Measurements from ENCODE around the gene SEMA5B. TPM values are rescaled to one million over a fixed set of nuclear protein-coding genes. Genes with fewer than 3 reads are reported as not detected.

Gene SEMA5B
- total and polyA plus RNA-seq, 8 donors, result 0.61 to 9.0 (median 6.4) TPM

DNA sequence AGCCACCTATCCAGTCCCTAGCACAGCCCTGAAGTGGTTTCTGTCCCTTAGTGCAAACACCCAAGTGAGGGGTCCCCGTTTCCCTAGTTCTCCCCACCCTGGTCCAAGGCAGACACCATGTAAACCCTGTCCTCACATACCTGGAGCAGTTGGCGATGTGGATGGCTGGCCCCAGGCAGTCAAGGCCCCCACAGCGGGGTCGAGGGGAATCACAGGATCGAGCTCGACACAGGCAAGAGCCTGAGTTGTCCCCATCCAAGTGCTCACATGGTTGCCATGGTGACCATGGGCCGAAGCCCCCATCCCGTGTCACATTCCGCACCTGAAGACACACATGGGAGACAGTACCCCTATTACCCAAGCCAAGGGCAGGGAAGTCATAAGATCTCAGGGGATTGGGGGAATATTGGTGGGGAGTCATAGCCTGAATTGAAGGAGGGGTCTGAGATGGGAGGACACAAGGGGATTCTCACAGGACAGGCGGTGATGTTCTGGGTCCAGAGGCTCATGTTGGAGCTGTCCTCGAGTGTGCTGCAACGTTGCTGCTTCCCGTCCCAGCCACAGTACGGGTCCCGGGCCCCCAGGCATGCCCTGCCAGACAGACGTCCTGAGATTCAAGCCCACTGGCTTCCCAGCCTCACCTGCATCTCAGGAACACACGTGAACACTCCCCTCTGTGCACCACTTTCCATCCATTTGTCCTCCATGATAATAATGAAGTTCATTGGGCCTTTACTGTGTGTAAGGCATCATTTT is 112.1 kb downstream of the SEMA5B start:
- TF ChIP-seq, protein P1, sequence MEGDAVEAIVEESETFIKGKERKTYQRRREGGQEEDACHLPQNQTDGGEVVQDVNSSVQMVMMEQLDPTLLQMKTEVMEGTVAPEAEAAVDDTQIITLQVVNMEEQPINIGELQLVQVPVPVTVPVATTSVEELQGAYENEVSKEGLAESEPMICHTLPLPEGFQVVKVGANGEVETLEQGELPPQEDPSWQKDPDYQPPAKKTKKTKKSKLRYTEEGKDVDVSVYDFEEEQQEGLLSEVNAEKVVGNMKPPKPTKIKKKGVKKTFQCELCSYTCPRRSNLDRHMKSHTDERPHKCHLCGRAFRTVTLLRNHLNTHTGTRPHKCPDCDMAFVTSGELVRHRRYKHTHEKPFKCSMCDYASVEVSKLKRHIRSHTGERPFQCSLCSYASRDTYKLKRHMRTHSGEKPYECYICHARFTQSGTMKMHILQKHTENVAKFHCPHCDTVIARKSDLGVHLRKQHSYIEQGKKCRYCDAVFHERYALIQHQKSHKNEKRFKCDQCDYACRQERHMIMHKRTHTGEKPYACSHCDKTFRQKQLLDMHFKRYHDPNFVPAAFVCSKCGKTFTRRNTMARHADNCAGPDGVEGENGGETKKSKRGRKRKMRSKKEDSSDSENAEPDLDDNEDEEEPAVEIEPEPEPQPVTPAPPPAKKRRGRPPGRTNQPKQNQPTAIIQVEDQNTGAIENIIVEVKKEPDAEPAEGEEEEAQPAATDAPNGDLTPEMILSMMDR (IDR thresholded peaks at IDR 0.05), result no peak
- Histone ChIP-seq H3K36me3 (no peaks in the 10 kb centered on the region), H3K4me1 (no peaks in the 10 kb centered on the region), H3K9me3 (no peaks in the 10 kb centered on the region), H3K4me3 (no peak overlapping the region), H3K27me3 (peaks cover 17 to 47% of the 10 kb centered on the region in 2 donors), H3K27ac (no peak overlapping the region)
- intact Hi-C loops (cut with DNase I), result no loop called here
- ATAC-seq, result no peak
- no peak for DNase-seq

DNA sequence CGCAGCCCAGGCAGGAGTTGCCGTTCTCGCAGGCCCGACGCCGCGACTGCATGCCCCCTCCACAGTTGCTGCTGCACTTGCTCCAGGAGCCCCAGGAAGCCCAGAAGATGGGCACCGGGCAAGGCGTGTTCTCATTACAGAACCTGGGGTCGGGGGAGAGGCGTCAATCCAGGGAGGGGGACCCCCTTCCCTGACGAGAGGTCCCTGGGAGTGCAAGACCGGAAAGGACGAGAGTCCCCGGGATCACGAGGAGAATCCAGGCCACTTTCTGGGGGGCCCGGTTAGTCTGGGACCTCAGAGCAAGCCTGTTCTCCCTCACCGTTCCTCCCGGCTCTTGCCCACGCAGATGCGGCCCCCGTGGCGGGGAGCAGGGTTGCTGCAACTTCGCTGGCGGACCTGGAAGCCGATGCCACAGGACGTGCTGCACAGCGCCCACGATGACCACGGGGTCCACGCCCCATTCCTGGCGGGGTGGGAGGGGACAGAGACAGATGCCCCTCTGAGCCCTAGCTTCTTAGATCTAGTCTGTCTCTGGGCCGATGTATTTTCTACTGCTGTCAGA is 113.9 kb downstream of the SEMA5B start:
- DNase-seq (no peak), ATAC-seq (no peak)
- H3K4me1 ChIP-seq, result no peaks in the 10 kb centered on the region

DNA sequence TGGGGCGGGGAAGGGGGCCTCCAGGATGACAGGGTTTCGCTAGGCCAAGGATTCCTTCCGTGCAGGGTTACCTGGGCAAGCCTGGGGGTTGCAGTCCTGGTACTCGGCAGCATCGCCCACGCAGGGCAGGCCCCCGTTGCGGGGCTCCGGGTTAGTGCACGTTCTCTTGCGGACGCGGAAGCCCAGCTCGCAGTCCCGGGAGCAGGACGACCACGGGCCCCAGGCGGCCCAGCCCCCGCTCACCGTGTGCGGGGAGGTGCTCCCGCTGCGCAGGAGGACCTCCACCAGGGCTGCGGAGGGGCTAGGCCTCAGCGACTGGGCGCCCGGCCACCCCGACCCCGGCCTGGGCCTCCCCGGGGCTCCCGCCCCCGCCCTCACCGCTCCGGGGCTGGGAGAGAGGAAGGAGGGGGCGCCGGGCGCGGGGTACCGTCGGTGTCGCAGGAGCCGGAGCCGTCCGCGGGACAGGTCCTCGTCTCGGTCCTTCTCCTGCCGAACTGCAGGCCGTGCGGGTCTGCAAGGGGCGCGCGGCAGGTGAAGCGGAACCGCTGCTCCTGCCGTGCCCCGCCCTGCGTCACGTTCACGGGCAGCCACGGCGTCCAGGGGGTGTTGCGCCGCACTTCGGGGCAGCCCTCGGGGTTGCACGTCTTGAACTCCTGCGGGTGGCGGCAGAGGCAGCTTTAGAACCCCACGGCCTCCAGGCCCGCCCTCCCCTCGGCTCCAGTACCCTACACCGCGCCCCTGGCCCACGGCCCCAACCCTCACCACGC is 114.6 kb downstream of the SEMA5B start:
- Histone ChIP-seq H3K27me3 (peaks cover 17 to 35% of the 10 kb centered on the region in 2 donors), H3K4me3 (no peak overlapping the region), H3K9me3 (no peaks in the 10 kb centered on the region), H3K27ac (no peak overlapping the region), H3K36me3 (no peaks in the 10 kb centered on the region), H3K4me1 (no peaks in the 10 kb centered on the region)
- DNase-seq, result no peak
- TF ChIP-seq, protein P1 (IDR thresholded peaks at IDR 0.05), result no peak
- intact Hi-C loops (cut with DNase I), result no loop called here
- ATAC-seq, result no peak

More for the DNA sequence above, 113.9 kb downstream of the SEMA5B start:
- peaks cover 17 to 35% of the 10 kb centered on the region in 2 donors for H3K27me3 ChIP-seq
- no peaks in the 10 kb centered on the region for H3K9me3 ChIP-seq
- intact Hi-C loops (cut with DNase I), result no loop called here
- TF ChIP-seq, protein P1 (IDR thresholded peaks at IDR 0.05), result no peak
- no peak overlapping the region for H3K4me3 ChIP-seq
- no peak overlapping the region for H3K27ac ChIP-seq
- no peaks in the 10 kb centered on the region for H3K36me3 ChIP-seq

DNA sequence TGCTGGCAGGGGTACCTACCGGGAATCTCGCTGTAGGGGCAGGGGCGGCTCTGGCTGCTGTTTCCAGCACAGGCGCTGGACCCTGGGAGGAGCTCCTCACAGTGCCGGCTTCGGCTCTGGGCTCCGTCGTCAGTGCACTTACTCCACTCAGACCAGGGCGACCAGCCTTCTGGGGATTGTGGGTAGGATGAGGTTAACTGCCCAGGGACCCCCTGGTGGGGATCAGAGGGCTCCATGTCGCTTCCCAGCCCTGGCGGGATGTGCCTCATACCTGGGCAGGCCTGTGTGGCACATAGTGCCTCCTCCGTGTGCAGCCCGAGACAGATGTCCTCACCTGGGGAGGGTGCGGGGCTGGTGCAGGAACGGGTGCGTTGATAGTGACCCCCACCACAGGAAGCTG is 115.7 kb downstream of the SEMA5B start:
- Histone ChIP-seq H3K4me3 (no peak overlapping the region), H3K9me3 (no peaks in the 10 kb centered on the region), H3K4me1 (no peaks in the 10 kb centered on the region), H3K27me3 (peaks cover 17 to 35% of the 10 kb centered on the region in 2 donors), H3K36me3 (no peaks in the 10 kb centered on the region), H3K27ac (no peak overlapping the region)
- TF ChIP-seq, protein P1 (IDR thresholded peaks at IDR 0.05), result no peak
- DNase-seq (no peak), ATAC-seq (no peak)
- intact Hi-C loops (cut with DNase I), result no loop called here

DNA sequence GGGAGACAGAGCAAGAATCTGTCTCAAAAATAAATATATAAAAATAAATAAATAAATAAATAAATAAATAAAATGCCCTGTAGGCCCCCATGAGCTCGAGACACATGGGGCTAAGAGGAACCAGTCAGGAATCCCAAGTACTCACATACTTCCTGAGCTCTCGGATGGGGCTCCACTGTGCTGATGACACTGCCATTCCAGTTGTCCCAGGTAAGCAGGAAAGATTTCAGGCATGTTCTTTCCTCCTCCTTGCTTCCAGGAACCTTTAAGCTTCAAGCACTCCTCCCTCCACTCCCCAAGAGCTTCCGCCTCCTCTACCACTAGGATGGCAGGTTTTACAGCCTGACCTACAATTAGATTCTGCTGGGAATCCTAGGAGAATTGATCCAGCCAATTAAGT is 119.3 kb downstream of the SEMA5B start:
- ATAC-seq (no peak), DNase-seq (no peak)
- no peak overlapping the region for H3K27ac ChIP-seq
- intact Hi-C loops (cut with DNase I), result no loop called here
- no peaks in the 10 kb centered on the region for H3K36me3 ChIP-seq
- H3K27me3 ChIP-seq, result peaks cover 12 to 20% of the 10 kb centered on the region in 2 donors
- no peak overlapping the region for H3K4me3 ChIP-seq
- TF ChIP-seq, protein P1 (IDR thresholded peaks at IDR 0.05), result no peak
- H3K4me1 ChIP-seq, result no peaks in the 10 kb centered on the region
- no peaks in the 10 kb centered on the region for H3K9me3 ChIP-seq

All from left lung (tissue), 10 donors.